Fibroblast of skin of left biceps (primary cell): Measurements from ENCODE around the gene RGL3.
A peak's percentile ranks its signal among the peaks of the same experiment; 100 is the strongest.
"Not testable (repeated sequence)": the region's sequence is repeated elsewhere in the genome, so short reads cannot be mapped to it uniquely, and the experiment has no call there.

Experiments used
- DNase-seq, 2 experiments: peaks; one replicate each; pipeline ENCODE4 v3.0.0-alpha.2; 2013; ENCODE audit warnings: low read depth in 2 of 2

Gene RGL3

DNA sequence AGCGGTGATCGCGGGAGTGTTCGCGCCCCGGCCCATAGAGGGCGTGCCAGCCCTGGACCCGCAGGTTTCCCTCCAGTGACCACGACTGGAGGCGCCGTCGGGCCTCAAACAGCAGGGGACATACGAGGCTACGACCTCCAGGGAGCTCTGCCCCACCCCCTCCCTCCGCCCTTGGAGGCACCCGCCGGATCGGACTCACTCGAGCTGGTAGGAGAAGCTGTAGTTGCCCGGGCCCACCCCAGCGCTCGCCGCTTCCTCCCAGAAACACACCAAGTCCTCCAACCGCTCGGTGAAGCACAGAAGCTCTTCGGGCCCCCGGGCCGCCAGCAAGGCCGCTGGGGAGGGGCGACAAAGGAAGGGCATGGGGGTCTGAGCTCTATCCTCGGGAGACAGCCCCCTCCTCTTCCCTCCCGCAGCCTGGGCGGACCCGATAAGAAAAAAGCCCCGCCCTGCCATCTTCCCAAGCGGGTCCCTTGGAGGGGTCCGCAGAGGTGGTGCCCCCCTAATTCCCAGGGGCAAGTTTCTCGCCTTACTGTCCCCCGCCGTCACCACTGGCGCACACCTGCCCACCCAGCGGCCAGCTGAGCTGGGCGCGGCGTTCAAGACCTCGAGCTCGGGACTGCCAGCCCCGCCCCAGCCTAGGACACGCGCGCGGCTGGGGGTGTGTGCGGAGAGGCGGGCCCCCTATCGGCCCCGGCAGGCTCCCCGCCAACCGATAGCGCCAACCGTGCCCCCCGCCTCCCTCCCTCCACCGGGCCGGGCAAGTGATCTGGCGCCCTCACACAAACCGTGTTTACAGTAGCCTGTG is 36.0 kb downstream of the RGL3 start:
- no peak for DNase-seq

DNA sequence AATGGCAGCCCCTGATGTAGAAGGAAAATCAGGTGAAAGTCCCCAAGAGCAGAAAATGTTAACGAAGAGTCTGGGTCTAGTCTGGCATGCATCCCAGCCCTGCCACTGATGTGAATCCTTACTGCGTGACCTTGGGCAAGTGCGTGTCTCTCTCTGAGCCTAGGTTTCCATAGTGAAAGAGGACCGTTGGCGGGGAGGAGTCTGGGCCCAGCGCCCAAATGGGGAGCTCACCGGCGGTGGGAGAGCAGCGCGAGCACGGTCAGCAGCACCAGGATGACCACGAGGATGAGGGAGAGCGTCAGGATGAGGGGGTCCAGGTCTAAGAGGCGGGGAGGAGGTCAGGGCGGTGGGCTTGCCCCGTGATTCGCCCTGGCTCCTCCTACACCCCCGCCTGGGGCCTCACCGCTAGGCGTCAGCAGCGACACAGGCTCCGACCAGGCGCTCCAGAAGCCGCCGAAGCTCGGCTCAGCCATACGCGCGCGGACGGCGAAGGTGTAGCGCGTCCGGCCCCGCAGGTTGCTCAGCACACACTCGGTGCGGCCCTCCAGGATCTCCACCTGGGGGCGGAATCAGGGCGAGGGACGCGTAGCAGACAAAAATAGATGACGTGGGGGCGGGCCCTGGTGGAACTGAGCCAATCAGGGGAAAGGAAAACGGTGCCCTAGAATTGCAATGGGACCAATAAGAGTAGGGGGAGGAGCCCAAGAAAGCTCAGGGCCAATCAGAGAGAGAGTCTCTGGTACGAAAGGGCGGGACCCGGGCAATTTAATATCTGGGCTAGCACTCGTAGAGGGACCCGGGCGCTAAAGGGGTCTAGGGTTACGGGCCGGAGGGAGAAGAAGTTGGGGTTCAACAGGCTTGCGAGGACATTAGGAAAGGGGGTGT is 38.2 kb downstream of the RGL3 start:
- DNase-seq: peak; percentile 85 to 87

DNA sequence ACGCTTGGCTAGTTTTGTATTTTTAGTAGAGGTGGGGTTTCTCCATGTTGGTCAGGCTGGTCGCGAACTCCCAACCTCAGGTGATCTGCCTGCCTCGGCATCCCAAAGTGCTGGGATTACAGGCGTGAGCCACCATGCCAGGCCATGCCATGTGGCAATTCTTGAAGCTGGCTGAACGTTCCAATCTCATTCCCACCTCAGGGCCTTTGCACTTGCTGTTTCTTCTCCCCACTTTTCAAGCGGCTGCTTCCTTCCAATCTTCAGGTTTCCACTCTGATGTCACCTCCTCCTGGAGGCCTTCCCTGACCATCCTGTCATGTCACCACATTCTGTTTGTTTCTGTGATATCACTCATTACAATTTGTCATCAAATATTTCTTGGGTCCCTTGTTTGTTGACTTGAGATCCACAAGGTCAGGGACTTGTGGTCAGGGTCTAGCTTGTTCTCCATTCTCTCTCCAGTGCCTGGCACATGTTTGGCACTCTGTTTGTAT is 39.2 kb downstream of the RGL3 start:
- no peak for DNase-seq

DNA sequence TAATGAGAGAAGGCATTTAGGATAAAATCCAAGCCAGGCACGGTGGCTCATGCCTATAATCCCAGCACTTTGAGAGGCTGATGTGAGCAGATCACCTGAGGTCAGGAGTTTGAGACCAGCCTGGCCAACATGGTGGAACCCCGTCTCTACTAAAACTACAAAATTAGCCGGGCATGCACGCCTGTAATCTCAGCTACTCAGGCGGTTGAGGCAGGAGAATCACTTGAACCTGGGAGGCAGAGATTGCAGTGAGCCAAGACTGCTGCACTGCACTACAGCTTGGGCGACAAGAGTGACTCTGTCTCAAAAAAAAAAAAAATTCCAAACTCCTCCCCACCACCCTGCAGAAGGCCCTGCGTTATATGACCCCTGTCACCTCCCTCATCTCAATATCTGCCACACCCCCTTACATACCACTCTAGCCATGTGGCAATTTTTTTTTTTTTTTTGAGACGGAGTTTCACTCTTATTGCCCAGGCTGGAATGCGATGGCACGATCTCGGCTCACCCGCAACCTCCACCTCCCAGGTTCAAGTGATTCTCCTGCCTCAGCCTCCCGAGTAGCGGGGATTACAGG is 39.8 kb downstream of the RGL3 start:
- not testable (repeated sequence) for DNase-seq

DNA sequence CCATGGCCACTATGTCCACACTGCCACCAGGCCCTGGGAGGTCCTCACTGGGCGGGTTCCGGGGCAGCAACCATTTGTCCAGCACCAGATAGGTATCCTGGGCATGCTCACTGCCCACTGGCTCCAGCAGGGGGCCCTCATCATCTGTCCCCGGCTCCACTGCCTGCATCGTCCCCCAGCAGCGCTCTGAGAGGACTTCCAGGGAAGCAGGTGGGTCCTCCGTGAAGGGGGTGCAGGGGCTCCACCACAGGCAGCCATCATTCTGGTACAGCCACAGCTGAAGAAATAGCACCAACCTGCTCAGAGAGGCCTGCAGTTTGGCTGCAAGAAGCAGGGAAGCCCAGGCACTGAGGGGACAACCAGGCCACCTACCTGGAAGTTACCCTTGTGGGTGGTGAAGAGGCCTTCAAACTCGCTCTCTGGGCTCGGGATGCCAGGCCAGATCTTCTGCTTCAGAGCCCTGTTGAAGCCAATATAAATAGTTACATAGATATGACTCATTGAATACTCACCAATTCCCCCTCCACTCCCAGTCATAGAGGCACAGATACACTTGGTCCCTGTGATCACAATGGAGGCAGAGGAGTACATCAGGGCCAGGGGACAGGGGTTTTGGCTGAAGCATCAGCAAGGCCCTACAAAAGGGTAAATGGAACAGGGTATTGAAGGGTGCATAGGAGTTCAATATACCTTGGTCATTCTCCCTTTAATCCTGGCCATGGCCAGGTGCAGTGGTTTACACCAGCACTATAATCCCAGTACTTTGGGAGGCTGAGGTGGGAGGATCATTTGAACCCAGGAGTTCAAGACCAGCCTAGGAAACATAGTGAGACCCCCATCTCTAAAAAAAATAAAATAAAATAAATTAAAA is 40.6 kb downstream of the RGL3 start:
- DNase-seq: no peak

DNA sequence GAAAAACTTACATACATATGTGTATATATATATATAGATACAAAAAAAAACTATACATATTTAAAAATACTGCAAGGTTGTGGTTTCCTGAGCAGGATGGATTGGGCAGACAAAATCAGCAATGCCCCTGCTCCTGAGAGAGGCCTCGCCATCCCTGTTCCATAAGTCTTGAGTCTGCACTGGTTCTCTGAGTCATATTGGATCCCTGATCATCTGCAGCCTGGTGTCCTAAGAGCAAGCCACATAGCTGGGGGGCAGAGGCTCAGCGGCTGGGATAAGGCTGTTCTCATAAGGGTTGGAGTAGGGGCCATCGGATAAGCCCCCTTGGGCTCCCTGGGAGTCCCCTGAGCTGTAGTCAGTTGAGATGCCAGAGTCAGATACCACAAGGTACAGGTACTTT is 41.4 kb downstream of the RGL3 start:
- no peak for DNase-seq

DNA sequence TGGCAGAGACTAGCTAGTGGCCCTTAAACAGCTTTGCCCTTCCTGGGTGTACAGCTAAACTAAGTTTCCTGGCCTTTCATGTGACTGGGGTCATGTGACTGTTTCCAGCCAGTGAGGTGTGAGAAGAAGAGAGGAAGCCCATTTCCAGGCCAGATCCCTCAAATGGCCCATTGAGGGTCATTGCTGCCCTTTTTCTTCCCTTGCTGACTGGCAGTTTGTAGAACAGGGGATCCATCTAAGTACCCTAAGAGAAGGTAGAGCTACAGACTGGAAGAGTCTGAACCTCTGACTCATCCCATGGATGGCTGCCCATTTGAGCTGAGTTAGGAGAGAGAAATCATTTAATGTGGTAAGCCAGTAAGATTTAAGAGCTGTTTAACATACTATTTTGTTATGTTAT is 41.9 kb downstream of the RGL3 start:
- DNase-seq: peak; percentile 85 to 87

DNA sequence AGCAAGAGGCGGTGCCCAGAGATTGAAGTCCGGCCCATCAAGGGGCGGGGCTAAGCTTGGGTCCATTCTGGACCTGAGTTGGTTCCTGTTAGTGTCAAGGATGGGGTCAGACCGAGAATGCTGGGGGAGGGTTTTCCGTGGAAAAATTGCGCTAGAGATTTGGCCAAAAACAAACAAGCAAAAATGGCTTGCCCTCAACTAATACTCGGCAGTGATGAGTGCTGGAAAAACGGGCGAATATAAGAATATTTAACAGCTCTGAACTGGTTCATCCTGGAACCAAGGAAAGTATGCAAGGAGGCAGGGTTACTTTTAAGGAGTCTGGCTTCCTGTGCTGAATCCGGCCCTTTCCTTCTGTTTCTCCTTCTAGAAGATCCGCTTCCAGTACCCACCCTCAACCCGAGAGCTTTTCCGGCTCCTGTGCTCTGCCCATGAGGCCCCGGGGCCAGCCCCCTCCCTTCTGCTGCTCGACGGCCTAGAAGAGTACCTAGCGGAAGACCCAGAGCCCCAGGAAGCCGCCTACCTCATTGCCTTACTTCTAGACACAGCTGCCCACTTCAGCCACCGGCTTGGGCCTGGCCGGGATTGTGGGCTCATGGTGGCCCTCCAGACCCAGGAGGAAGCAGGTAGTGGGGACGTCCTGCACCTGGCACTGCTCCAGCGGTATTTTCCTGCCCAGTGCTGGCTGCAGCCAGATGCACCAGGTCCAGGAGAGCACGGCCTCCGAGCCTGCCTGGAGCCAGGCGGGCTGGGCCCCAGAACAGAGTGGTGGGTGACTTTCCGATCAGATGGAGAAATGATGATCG is 43.8 kb downstream of the RGL3 start:
- no peak for DNase-seq

DNA sequence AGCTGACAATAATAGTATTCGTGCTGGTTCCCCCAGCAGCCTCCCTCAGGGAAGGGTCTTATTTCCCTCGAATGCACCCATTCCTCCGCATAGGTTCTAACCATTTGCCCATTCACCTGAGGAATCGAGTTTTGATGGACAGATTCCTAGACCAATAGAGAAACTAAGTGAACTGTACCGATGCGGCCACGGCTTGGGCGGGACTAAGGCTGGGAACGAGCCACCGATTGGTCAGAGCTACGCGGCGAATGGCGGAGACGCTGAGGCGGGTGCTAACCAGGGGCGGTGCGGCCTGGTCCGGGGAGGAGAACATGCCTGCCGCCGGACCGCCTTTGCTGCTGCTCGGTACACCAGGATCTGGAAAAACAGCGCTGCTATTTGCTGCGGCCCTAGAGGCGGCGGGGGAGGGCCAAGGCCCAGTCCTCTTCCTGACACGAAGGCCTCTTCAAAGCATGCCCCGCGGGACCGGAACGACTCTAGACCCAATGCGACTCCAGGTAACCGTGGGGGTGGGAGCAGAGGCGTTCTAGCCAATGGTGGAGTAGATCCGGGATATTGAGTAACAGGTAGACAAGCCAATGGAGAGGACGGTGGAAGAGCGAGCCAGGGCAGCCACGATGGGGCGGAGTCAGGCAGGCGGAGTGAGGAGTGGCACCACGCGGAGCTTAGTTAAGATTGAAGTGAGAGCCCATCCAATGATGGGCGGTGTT is 44.5 kb downstream of the RGL3 start, which contains the start of gene SWSAP1:
SWSAP1 (plus strand) TSS at position 234 of the 710 bp plus-strand sequence; CDS start at position 249, 15 bp downstream.
- DNase-seq: peak; percentile 98

DNA sequence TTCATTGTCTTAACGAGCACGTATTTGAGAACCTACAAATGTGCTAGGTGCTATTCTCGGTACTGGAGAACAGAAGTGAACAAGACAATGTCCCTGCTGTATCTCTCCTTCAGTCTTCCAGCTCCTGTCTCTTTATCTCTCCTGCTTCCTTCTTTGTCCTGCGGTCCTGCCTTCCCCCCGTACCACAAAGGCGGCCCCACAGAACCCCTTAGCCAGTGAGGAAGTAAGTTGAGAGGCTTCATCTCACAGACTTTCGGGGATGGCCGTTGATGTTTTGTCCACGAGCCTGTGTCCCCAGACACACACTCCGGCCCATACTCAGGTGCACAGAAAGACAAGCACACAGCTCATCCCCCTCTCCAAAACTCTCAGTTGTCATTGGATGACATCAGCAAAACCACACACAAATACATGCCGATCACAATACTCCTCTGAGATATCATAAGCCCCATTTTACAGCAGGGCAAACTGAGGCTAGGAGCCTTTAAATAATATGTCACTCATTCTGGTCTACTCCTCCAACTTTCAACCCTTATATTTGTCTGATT is 45.2 kb downstream of the RGL3 start:
- no peak for DNase-seq

DNA sequence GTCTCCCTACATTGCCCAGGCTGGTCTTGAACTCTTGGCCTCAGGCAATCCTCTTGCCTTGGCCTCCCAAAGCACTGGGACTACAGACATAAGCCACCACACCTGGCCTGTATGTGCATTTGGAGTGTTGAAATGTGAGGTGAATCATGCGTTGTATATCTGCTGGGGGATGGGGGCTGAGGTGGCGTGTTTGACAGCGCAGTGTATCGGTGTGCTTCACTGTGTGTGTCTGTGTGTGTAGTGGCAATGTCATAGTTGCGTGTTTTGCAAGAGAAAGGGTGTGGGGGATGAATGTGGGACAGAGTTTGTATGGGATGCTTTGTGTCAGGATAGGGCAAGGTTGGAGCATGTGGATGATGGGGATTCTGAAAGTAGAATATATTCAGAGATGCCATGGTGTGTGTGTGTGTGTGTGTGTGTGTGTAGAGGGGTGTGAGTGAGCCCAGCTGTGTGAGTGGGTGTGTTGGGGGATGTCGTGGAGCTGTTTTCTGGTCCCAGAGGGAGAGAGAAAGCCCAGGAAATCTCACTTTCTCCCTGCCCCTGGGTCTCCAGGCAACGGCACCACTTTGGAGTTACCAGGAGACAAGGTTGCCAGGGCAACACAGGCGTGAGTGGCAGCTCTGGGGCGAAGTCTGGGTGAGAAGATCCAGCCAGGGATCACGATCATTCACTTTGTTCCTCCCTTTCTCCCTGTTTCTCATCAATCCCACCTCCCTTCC is 45.8 kb downstream of the RGL3 start:
- no peak for DNase-seq

DNA sequence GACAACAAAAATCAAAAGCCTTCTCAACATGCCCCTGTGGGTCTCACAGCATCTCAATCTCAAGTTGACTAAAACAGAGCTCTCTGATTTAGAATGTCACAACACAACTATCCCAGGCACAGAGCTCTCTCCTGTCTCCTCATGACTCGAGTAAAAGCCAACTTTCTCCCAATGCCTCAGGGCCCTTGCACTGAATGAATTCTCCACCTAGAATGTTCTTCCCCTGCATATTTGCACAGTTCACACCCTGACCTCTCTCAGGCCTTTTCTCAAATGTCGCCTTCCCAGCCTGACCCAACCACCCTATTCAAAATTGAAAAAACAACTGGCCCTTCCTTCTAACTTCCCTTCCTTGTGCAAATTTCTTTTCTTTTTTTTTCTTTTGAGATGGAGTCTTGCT is 48.4 kb downstream of the RGL3 start:
- no peak for DNase-seq

DNA sequence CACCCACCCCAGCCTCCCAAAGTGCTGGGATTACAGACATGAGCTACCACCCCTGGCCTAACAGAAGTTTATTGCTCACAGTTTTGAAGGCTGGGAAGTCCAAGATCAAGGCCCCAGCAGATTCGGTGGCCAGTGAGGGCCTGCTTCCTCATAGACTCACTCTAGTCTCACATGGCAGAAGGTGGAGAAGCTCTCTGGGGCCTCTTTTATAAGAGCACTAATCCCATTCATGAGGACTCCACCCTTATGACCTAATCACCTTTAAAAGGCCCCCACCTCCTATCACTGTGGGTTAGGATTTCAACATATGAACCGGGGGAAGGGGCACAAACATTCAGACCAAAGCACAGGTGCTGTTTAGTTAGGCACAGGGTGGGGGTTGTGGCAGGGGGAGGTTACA is 51.6 kb downstream of the RGL3 start:
- no peak for DNase-seq

DNA sequence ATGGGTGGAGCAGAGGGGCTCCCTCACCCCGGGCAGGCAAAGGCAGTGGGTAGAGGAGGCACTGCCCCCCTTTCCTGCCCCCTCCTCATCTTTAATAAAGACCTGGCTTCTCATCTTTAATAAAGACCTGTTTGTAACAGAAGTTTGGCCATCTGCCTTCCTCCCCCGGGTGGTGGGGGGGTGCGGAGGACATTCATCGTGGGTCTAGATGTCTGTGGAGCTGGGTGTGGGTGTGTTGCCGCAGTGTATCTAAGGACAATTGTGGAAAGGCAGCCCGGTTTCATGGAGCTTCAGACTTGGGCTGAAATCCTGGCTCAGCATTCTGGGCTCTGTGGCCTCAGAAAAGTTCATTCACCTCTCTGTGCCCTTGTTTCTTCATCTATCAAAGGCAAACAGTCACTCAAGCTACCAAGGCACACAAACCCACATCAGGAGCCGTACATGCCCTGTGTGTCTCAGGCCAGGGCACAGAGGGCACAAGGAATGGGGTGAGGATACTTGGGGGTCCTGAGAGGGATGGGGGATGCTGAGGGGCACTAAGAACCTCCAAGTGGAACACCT is 53.5 kb downstream of the RGL3 start:
- no peak for DNase-seq

DNA sequence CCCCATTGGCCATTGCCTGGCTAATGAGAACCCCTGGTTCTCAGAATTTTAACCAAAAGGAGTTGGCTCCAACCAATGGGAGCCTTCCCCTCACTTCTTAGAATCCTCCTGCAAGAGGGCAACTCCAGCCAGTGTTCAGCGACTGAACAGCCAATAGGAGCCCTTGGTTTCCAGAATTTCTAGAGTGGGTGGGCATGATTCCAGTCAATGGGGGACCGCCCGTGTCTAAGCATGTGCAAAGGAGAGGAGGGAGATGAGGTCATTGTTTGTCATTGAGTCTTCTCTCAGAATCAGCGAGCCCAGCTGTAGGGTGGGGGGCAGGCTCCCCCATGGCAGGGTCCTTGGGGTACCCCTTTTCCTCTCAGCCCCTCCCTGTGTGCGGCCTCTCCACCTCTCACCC is 54.2 kb downstream of the RGL3 start:
- DNase-seq: no peak

DNA sequence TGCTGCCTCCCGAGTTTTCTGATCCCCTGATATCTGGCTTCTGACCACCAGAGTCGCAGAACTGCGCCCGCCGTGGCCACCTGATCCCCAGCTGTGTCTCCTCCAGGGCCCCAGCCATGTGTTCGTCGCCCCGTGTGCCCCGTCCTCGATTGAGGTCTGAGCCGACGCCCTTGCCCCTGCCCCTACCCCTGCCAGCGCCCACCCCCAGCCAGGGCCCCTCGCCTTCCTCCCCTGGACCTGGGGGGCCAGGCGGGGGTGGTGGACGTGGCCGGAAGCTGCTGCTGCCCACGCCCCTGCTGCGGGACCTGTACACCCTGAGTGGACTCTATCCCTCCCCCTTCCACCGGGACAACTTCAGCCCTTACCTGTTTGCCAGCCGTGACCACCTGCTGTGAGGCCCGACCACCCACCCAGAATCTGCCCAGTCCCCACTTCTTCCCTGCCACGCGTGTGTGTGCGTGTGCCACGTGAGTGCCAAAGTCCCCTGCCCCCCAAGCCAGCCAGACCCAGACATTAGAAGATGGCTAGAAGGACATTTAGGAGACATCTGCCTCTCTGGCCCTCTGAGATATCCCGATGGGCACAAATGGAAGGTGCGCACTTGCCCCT is 54.7 kb downstream of the RGL3 start:
- DNase-seq: no peak

DNA sequence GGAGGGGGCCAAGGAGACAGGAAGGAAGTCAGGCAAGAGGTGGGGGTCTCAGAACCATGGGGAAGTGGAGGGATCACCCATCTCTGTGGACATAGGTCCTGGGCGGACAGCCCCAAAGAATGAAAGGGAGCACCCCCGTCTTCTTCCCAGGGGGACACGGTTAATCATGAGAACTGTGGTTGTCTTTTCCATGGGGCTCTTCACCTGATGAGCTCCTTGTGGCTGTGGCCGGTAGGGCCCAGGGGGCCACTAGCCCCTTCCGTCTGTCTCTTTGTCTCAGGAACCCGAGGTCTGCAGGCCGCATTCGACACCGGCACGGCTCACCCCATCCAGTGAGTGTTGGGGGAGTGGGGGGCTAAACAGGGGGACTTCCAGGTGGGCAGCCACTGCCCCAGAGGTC is 55.2 kb downstream of the RGL3 start:
- DNase-seq: no peak
